Measurements from ENCODE around the gene ARHGAP18.

DNA sequence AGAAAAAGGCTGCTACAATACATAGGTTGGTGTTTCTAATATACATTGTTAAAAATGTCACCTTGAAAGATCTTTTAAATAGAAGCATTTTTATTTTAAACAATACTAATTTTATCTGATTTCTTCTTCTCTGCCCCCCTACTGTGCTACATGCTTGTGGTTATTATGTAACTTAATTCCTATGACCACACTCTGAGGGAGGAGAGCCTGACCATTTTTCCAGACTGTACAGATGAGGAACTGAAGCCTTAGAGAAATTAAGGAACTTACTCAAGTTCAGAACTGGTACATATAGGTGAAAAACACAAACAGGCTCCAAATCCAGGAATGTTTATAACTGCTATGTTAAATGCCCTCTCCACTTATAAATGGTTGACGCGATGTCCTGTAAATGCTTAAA is 43.4 kb upstream of the ARHGAP18 start:
- no peak for TF ChIP-seq POLR2A (IDR thresholded peaks at IDR 0.05)
- TF ChIP-seq, protein P1, sequence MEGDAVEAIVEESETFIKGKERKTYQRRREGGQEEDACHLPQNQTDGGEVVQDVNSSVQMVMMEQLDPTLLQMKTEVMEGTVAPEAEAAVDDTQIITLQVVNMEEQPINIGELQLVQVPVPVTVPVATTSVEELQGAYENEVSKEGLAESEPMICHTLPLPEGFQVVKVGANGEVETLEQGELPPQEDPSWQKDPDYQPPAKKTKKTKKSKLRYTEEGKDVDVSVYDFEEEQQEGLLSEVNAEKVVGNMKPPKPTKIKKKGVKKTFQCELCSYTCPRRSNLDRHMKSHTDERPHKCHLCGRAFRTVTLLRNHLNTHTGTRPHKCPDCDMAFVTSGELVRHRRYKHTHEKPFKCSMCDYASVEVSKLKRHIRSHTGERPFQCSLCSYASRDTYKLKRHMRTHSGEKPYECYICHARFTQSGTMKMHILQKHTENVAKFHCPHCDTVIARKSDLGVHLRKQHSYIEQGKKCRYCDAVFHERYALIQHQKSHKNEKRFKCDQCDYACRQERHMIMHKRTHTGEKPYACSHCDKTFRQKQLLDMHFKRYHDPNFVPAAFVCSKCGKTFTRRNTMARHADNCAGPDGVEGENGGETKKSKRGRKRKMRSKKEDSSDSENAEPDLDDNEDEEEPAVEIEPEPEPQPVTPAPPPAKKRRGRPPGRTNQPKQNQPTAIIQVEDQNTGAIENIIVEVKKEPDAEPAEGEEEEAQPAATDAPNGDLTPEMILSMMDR (IDR thresholded peaks at IDR 0.05) = no peak
